NCI-H146 treated with DMSO at 0.1 percent for 48 hours (cell line): Measurements from ENCODE around the gene CNGA3.
A peak's percentile ranks its signal among the peaks of the same experiment; 100 is the strongest.
"Not testable (repeated sequence)": the region's sequence is repeated elsewhere in the genome, so short reads cannot be mapped to it uniquely, and the experiment has no call there.

Experiments
- DNase-seq: peaks from one replicate; lab custom pipeline; 2025; ENCODE audit not compliant: unreplicated experiment; lab: John Stamatoyannopoulos, UW

The CNGA3 gene

GRCh38 chr2:98396745-98397355, 50.6 kb downstream of the CNGA3 start:
- DNase-seq: no peak

DNA sequence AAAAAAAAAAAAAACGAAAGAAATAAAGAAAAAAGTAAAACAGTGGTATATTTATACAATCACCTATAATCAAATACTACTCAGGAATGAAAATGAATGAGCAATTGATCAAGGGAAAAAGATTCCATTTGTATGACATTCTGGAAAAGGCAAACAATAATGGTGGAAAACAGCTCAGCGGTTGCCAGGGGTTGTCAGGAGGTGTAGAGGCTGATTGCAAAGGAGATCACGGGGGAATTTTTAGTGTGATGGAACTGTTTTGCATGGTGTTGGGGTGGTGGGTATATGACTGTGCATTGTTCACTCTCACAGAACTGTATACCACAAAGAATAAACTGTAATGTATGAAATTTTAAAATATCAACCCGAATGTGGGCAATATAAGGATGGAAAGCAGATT, 52.9 kb downstream of the CNGA3 start:
- DNase-seq: no peak

DNA sequence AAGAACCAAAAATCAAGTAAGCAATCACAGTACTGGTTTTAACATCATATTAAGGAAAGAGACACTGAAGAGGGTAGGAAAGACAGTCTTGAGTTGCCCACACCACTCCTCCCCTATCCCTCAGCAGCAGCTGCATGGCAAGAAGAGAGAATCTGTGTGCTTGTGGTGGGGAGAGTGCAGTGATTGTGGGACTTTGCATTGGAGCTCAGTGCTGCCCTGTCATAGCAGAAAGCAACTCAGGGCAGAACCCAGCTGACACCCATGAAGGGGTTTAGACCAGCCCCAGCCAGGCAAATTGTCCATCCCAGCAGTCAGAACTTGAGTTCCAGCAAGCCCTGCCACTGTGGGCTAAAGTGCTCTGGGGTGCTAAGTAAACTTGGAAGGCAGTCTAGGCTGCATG, 57.6 kb downstream of the CNGA3 start:
- no peak for DNase-seq

- no peak for DNase-seq
These were observed 58.4 kb downstream of the CNGA3 start for GRCh38 chr2:98404556-98405250.

DNA sequence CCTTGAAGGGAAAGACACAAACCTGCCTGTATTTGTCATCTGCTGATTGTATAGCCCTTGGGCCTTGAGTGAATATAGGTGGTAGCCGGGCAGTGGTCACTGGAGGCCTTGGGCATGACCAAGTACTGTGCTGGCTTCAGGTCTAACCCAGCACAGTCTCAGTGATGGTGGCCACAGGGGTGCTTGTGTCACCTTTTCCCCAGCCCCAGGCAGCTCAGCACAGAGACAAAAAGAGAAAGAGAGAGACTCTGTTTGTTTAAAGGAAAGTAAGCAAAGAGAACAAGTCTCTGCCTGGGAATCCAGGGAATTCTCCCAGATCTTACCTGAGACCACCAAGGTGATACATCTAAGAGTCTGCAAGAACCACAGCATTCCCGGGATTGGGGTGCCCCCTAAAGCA, 59.0 kb downstream of the CNGA3 start:
- no peak for DNase-seq

GRCh38 chr2:98408155-98408554, 61.9 kb downstream of the CNGA3 start:
- DNase-seq: no peak

GRCh38 chr2:98412751-98413458, 66.6 kb downstream of the CNGA3 start:
- DNase-seq: peak; percentile 71

DNA sequence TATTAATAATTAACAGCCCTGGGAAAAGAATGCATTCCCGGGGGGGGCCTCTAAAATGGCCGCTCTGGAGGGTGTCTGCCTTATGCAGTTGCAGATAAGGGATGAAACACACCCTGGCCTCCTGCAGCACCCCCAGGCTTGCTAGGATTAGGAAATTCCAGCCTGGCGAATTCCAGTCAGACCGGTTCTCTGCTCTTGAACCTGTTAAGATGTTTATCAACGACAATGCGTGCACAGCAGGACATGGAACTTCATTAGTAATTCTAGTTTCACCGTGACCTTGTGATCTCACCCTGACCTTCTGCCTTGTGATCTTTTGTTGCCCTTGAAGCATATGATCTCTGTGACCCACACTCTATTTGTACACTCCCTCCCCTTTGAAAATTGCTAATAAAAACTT, 68.0 kb downstream of the CNGA3 start:
- not testable (repeated sequence) for DNase-seq

- not testable (repeated sequence) for DNase-seq
These were observed 69.5 kb downstream of the CNGA3 start for GRCh38 chr2:98415719-98416248.

GRCh38 chr2:98416383-98417159, 70.3 kb downstream of the CNGA3 start:
- DNase-seq: no peak

DNA sequence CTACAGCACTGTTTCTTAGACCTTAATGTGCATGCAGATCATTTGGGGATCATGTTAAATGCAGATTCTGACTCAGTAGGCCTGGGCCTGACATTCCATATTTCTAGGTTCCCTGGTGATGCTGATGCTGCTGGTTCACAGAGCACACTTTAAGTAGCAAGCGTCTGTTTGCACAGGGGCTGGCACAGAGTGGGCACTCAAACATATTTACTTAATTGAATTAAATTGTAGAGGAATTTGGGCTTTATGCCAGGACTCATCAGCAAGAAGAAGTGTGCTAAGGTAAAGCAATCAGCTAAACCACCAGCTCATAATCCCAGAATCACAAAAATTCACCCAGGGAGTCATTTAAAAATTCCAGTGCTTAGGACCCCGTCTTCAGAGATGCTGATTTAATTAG, 73.3 kb downstream of the CNGA3 start:
- DNase-seq: no peak

- DNase-seq: no peak
These were observed 73.9 kb downstream of the CNGA3 start for GRCh38 chr2:98419977-98420725.

GRCh38 chr2:98422449-98422848, 76.2 kb downstream of the CNGA3 start:
- no peak for DNase-seq

DNA sequence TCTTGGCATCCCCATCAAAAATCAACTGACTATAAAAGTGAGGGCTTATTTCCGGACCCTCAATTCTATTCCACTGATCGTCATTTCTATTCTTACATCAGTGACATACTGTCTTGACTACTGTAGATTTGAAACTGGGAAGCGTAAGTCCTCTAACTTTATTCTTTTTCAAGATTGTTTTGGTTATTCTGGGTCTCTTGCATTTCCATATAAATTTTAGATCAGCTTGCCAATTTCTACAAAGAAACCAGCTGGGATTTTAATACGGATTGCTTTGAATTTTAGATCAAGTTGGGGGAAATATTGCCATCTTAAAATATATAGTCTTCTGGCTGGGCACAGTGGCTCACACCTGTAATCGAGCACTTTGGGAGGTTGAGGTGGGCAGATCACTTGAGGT, 80.5 kb downstream of the CNGA3 start:
- DNase-seq: no peak

DNA sequence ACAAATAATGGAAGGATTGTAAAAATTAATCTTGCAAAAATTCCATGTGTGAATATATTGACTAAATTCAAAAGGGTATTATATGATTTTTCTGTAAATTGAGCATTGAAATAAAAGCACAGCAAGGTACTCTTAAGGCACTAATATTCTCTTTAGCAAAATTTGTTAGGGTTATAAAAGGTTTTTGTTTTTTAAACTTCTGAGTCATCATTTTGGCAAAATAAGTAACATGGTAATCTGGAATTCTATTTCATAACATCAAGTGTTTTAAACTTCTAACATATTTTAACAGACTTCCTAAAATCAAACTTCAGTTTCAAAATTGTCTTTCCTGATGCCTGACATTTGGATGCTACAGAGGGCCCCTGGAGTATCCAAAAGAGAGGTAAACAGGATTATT, 85.9 kb downstream of the CNGA3 start:
- DNase-seq: no peak

DNA sequence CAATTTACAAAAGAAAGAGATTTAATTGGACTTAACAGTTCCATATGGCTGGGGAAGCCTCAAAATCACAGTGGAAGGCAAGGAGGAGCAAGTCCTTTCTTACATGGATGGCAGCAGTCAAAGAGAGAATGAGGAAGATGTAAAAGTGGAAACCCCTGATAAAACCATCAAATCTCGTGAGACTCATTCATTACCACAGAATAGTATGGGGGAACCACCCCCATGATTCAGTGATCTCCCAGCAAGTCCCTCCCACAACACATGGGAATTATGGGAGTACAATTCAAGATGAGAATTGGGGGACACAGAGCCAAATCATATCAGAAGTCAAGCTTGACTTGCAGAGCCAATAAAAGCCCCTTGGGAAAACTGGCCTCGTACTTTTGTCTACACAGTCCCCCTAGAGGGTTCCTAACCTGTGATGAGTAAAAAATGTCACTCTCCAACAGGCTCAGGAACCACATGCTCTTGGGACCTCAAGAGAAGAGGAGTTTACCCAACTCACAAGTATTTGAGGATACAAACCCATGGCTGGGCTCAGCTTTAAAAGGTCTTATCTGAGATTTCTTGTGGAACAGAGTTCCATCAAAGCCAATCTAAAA, 87.2 kb downstream of the CNGA3 start:
- no peak for DNase-seq

DNA sequence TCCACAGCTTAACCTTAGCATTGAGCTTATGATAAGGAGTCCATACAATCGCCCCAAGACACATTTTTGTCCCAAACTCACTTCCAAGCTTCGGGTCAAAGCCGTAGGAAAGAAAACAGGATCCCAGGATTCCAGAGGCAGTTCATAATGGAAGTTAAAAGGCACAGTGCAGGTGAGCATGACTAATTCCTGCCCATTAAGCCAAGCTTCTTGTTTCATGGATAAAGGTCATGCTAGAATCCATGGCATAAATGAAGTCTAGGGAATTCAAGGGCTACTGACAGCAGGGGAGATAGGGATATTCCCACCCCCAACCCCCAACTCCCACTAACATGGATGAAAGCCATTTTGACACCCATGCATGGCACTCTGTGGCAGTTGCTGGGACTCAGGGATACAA, 88.2 kb downstream of the CNGA3 start:
- no peak for DNase-seq

GRCh38 chr2:98435670-98436069, 89.4 kb downstream of the CNGA3 start:
- not testable (repeated sequence) for DNase-seq

GRCh38 chr2:98436734-98437133, 90.5 kb downstream of the CNGA3 start:
- no peak for DNase-seq
